GM19324 (cell line): ENCODE data around the gene F10.

Experiments
- ATAC-seq: cut with Tn5 transposase; IDR thresholded peaks from one replicate; pipeline ENCODE4 v1.9.1; 2021; ENCODE audit warnings: mild to moderate bottlenecking, moderate library complexity; ENCODE audit not compliant: unreplicated experiment, low FRiP score

F10 gene

GRCh38 chr13:113187263-113187669 is 64.7 kb downstream of the F10 start:
- no peak for ATAC-seq

GRCh38 chr13:113187883-113188665 is 65.5 kb downstream of the F10 start:
- no peak for ATAC-seq

GRCh38 chr13:113190181-113190580 is 67.6 kb downstream of the F10 start:
- ATAC-seq, result no peak

GRCh38 chr13:113192279-113192678 is 69.7 kb downstream of the F10 start:
- ATAC-seq, result no peak

GRCh38 chr13:113192902-113193301 is 70.3 kb downstream of the F10 start:
- ATAC-seq, result no peak

- ATAC-seq, result no peak
Observed at GRCh38 chr13:113195360-113195759, 72.8 kb downstream of the F10 start.

GRCh38 chr13:113196970-113197737 is 74.6 kb downstream of the F10 start:
- ATAC-seq, result no peak
